ENCODE results near the gene HOXB5.

DNA sequence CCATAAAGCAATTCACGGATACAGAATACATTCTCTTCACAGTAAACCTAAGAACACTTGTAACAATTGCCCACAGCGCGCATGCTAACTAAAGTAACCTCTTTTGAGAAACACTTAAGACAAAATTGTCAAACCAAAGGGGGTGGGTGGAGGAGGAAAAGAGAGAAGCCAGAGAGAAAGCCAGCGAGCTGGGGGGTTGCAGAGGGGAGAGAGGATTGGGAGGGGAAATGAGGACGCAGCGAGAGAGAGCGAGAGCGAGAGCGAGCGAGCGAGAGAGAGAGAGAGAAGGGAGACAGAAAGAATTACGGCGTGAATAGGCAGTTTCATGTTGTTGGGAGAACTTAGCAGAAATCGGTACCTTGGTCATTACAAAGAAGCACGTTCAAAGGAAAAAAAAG is 18.9 kb upstream of the HOXB5 start:
- TF ChIP-seq, protein P1, sequence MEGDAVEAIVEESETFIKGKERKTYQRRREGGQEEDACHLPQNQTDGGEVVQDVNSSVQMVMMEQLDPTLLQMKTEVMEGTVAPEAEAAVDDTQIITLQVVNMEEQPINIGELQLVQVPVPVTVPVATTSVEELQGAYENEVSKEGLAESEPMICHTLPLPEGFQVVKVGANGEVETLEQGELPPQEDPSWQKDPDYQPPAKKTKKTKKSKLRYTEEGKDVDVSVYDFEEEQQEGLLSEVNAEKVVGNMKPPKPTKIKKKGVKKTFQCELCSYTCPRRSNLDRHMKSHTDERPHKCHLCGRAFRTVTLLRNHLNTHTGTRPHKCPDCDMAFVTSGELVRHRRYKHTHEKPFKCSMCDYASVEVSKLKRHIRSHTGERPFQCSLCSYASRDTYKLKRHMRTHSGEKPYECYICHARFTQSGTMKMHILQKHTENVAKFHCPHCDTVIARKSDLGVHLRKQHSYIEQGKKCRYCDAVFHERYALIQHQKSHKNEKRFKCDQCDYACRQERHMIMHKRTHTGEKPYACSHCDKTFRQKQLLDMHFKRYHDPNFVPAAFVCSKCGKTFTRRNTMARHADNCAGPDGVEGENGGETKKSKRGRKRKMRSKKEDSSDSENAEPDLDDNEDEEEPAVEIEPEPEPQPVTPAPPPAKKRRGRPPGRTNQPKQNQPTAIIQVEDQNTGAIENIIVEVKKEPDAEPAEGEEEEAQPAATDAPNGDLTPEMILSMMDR (IDR thresholded peaks at IDR 0.05), result no peak
- TF ChIP-seq POLR2AphosphoS5 (IDR thresholded peaks at IDR 0.05), result no peak
- no peak for TF ChIP-seq POLR2A (IDR thresholded peaks at IDR 0.05)
- no peak for TF ChIP-seq EP300 (IDR thresholded peaks at IDR 0.05)

Data from upper lobe of left lung (tissue), 4 donors.